Natural killer cell (primary cell): ENCODE data around the gene LRP1B. TPM values are rescaled to one million over a fixed set of nuclear protein-coding genes. Genes with fewer than 3 reads are reported as not detected.

Source experiments
- ATAC-seq, 3 donors: fragments of 150-1000 bp in 2 of 3; fragments of 200-7000 bp in 1 of 3; cut with Tn5 transposase; 1 replicate in 1 of 3; 2 replicates in 2 of 3; pipeline ENCODE4 v1.10.0; 2021; ENCODE audit warnings: mild to moderate bottlenecking in 2 of 3, moderate library complexity in 2 of 3
- DNase-seq, 2 donors: peaks; one replicate each; pipeline versions ENCODE4 v3.0.0 to v3.0.0-alpha.2; 2013 to 2021; ENCODE audit warnings: mixed read lengths in 1 of 2
- H3K27ac ChIP-seq: one replicate; pipeline ENCODE4 v1.5.1; 2013; ENCODE audit warnings: mild to moderate bottlenecking, low read length
- H3K27me3 ChIP-seq: one replicate; pipeline ENCODE4 v1.6.1; 2013; ENCODE audit warnings: low read length; ENCODE audit not compliant: control insufficient read depth, insufficient read depth
- H3K36me3 ChIP-seq: one replicate; pipeline ENCODE4 v1.6.1; 2013; ENCODE audit warnings: low read length; ENCODE audit not compliant: control insufficient read depth, insufficient read depth
- H3K4me1 ChIP-seq: one replicate; pipeline ENCODE4 v1.6.1; 2013; ENCODE audit warnings: low read length; ENCODE audit not compliant: control insufficient read depth, insufficient read depth
- H3K4me3 ChIP-seq: one replicate; pipeline ENCODE4 v1.5.1; 2013; ENCODE audit warnings: low read length
- H3K9me3 ChIP-seq: one replicate; pipeline ENCODE4 v1.6.1; 2013; ENCODE audit warnings: low read length; ENCODE audit not compliant: control insufficient read depth, insufficient read depth
- H3K27ac Mint-ChIP-seq, 2 donors: one replicate each; pipeline ENCODE4 v1.8.0; 2022; ENCODE audit warnings: mild to moderate bottlenecking in 2 of 2, mixed read lengths in 2 of 2, moderate library complexity in 1 of 2
- H3K27me3 Mint-ChIP-seq, 2 donors: one replicate each; pipeline ENCODE4 v1.8.0; 2022; ENCODE audit warnings: low read depth in 2 of 2, mixed read lengths in 2 of 2
- H3K36me3 Mint-ChIP-seq: one replicate; pipeline ENCODE4 v1.8.0; 2022; ENCODE audit warnings: mixed read lengths
- H3K4me1 Mint-ChIP-seq, 2 donors: one replicate each; pipeline ENCODE4 v1.8.0; 2022; ENCODE audit warnings: mixed read lengths in 2 of 2
- H3K4me3 Mint-ChIP-seq: one replicate; pipeline ENCODE4 v1.8.0; 2022; ENCODE audit warnings: mild to moderate bottlenecking, moderate library complexity, mixed read lengths
- H3K9me3 Mint-ChIP-seq, 2 donors: one replicate each; pipeline ENCODE4 v1.8.0; 2022; ENCODE audit warnings: mixed read lengths in 2 of 2
- CTCF ChIP-seq: fragments of 200-600 bp; IDR thresholded peaks from one replicate; pipeline ENCODE4 v1.8.0; 2022; ENCODE audit warnings: antibody characterized with exemption
- WGBS: methylation state at CpG from one replicate; pipeline ENCODE4 v1.1.7; 2013; ENCODE audit warnings: missing lambda C conversion rate; ENCODE audit not compliant: insufficient coverage; 5-methylcytosine and 5-hydroxymethylcytosine counted together
- intact Hi-C: fragments of 100-400 bp; cut with micrococcal nuclease; formaldehyde crosslinking; loops from one replicate; pipeline ENCODE4 v1.14.2; 2022
- total RNA-seq, 4 donors: library from RNA; stranded (reverse); fragments of 120-200 nt in 1 of 4; gene quantifications; one replicate each; pipeline versions ENCODE4 v1.2.3 to v1.2.4, GENCODE V29; 2013 to 2022

LRP1B gene
- total RNA-seq, 3 donors from 2014 or later (not counting 1 experiment from before 2014, with no cell fraction given): 0.05 TPM; not detected in 2

GRCh38 chr2:141814150-141814549 is 316.7 kb downstream of the LRP1B start:
- intact Hi-C loops: no loop called here
- WGBS: 47% methylated on average over 2 of the region's 2 CpGs
- peaks cover 18 to 28% of the 10 kb centered on the region in 2 donors for H3K9me3 Mint-ChIP-seq

GRCh38 chr2:141810148-141810547 is 320.7 kb downstream of the LRP1B start:
- DNase-seq (no peak), ATAC-seq (no peak)
- Histone ChIP-seq H3K27me3 (no peaks in the 10 kb centered on the region), H3K9me3 (peaks cover 7% of the 10 kb centered on the region), H3K4me3 (no peak overlapping the region), H3K36me3 (no peaks in the 10 kb centered on the region), H3K4me1 (no peaks in the 10 kb centered on the region), H3K27ac (no peak overlapping the region)
- Mint-ChIP-seq H3K4me1 (no peaks in the 10 kb centered on the region), H3K9me3 (peaks cover 20 to 32% of the 10 kb centered on the region in 2 donors), H3K4me3 (no peak overlapping the region), H3K36me3 (peaks cover 18% of the 10 kb centered on the region), H3K27ac (no peak overlapping the region), H3K27me3 (no peaks in the 10 kb centered on the region)
- intact Hi-C loops: no loop called here
- no peak for TF ChIP-seq CTCF
- 75% methylated on average over 7 of the region's 7 CpGs for WGBS

More at GRCh38 chr2:141814150-141814549, 316.7 kb downstream of the LRP1B start:
- H3K4me3 ChIP-seq: no peak overlapping the region
- ATAC-seq: no peak
- no peak for TF ChIP-seq CTCF
- H3K27ac ChIP-seq: no peak overlapping the region
- H3K4me1 Mint-ChIP-seq: no peaks in the 10 kb centered on the region
- H3K36me3 Mint-ChIP-seq: peaks cover 18% of the 10 kb centered on the region
- no peak for DNase-seq
- H3K27me3 Mint-ChIP-seq: no peaks in the 10 kb centered on the region
- no peak overlapping the region for H3K4me3 Mint-ChIP-seq
- no peaks in the 10 kb centered on the region for H3K4me1 ChIP-seq
- no peaks in the 10 kb centered on the region for H3K36me3 ChIP-seq
- no peaks in the 10 kb centered on the region for H3K27me3 ChIP-seq
- H3K27ac Mint-ChIP-seq: no peak overlapping the region
- peaks cover 4% of the 10 kb centered on the region for H3K9me3 ChIP-seq

GRCh38 chr2:141806090-141806489 is 324.7 kb downstream of the LRP1B start:
- no peak for ATAC-seq
- Mint-ChIP-seq H3K9me3 (peaks cover 7 to 13% of the 10 kb centered on the region in 2 donors), H3K27ac (no peak overlapping the region), H3K36me3 (no peaks in the 10 kb centered on the region), H3K27me3 (no peaks in the 10 kb centered on the region), H3K4me3 (no peak overlapping the region), H3K4me1 (no peaks in the 10 kb centered on the region)
- intact Hi-C loops: no loop called here
- 86% methylated on average over 1 of the region's 1 CpG for WGBS
- Histone ChIP-seq H3K4me1 (no peaks in the 10 kb centered on the region), H3K9me3 (peaks cover 3% of the 10 kb centered on the region), H3K27ac (no peak overlapping the region), H3K36me3 (no peaks in the 10 kb centered on the region), H3K27me3 (no peaks in the 10 kb centered on the region), H3K4me3 (no peak overlapping the region)
- no peak for TF ChIP-seq CTCF
- DNase-seq: no peak

- no peak overlapping the region for H3K27ac Mint-ChIP-seq
- Histone ChIP-seq H3K36me3 (no peaks in the 10 kb centered on the region), H3K4me3 (no peak overlapping the region), H3K9me3 (peaks cover 3% of the 10 kb centered on the region), H3K27me3 (no peaks in the 10 kb centered on the region), H3K4me1 (no peaks in the 10 kb centered on the region), H3K27ac (no peak overlapping the region)
- intact Hi-C loops: no loop called here
- peaks cover 7 to 13% of the 10 kb centered on the region in 2 donors for H3K9me3 Mint-ChIP-seq
- no peaks in the 10 kb centered on the region for H3K27me3 Mint-ChIP-seq
- WGBS: 77% methylated on average over 3 of the region's 3 CpGs
- H3K4me1 Mint-ChIP-seq: no peaks in the 10 kb centered on the region
- DNase-seq: no peak
- ATAC-seq: no peak
- TF ChIP-seq CTCF: no peak
- no peak overlapping the region for H3K4me3 Mint-ChIP-seq
- no peaks in the 10 kb centered on the region for H3K36me3 Mint-ChIP-seq
Observed at GRCh38 chr2:141805302-141805701, 325.5 kb downstream of the LRP1B start.
